SH-SY5Y (cell line): ENCODE results near the gene NDUFS2.

Source experiments
- GATA2 ChIP-seq: IDR thresholded peaks from 2 replicates; pipeline ENCODE4 v1.6.1; 2011; ENCODE audit warnings: mild to moderate bottlenecking, low read depth, low read length
- GATA3 ChIP-seq: IDR thresholded peaks from 2 replicates; pipeline ENCODE4 v1.6.1; 2011; ENCODE audit warnings: low read depth, mild to moderate bottlenecking, low read length, moderate library complexity

- no peak for TF ChIP-seq GATA2
- no peak for TF ChIP-seq GATA3
Measured at GRCh38 chr1:161241682-161242081, 39.5 kb downstream of the NDUFS2 start.
